Measurements from ENCODE around the gene USP46.

USP46 gene

DNA sequence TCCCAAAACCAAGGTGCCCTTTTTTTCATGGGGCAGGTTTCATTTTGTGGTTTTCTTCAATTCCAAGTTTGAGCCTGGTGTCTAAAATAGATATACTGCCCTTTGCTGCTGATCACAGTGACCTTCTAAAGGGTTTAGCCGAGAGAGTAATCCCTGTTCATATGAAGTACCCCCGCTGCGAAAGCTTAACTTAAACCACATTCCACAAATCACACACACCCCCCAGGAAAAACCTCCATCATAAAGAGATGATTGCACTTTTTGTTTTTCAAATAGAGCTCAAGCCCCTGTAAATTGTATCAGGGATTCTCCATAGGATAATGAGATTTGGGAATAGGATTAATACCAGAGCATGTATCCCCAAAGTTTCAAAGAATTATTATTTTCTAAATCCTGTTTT, 90.8 kb downstream of the USP46 start:
- no peak for DNase-seq

DNA sequence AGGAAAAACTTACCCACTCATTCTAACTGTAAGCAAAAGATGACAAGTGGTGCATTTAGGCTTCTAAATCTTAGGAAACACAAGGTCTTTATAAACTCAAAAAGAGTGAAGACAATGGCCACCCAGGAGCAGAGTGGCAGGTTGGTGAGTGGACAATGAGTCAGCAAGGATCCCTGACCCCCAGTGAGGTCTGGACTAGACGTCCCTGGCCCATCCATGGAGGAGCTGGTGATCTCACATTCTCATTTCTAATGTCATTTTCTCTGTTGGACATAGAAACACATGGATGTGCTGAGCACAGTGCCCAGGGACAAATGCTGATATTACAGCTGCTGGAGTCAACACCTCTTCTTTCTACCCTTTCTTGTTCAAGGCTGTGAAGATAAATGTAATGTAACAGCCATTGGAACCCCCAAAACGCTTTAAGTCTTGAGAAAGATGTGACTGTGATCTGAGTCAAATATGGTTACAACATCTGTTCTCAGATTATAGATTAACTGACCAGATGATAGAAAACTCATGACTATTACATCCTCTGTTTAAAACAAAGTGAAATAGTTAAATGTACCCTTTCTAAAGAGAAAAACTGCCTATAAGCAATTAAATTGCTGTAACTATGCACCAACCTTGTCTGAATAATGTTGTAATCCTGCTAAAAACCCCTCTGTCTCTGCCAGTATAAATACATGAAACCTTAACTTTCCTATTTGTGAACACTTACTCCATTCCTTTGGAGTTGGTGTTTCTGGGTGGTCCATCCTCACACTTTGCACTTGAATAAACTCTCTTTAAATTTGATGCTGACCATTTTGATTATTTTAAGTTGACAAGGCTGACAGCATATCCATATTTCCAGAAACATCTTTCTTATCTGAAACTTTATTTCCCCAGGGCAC, 92.7 kb downstream of the USP46 start:
- no peak for DNase-seq

DNA sequence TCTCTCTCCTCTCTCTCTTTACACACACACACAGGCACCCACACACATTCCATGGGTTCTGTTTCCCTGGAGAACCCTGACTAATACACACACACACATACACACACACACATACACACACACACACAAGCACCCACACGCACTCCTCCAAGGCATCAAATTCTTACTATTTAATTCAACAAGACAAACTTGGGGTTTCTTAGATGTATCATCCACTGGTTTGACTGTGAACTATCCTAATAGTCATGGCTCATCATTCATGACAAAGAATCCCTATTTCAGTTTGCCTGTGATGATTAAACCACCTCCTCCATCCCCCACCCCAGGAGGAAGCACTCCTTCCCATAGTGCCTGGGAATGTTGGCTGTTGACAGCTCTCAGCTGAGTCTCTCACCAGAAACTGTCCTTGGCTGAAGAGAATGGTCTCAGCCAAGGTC, 98.2 kb downstream of the USP46 start:
- DNase-seq: peak; percentile 62

DNA sequence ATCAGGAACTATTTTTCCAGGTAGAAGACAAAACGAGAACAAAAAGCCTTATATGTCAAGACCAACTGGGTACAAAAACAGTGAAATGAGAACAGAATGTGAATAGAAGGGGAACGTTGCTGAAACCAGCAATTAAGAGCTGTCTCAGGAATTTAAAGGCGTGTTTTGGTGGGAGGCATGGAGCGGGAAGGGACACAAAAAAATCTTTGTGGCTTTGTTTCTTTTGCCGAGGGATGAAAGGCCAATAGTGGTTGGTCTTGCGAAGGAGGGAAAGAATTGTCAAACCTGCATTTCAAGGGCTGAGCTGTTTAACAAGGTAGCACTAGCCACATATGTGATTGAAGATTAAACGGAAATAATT, 103.8 kb downstream of the USP46 start:
- DNase-seq: no peak

DNA sequence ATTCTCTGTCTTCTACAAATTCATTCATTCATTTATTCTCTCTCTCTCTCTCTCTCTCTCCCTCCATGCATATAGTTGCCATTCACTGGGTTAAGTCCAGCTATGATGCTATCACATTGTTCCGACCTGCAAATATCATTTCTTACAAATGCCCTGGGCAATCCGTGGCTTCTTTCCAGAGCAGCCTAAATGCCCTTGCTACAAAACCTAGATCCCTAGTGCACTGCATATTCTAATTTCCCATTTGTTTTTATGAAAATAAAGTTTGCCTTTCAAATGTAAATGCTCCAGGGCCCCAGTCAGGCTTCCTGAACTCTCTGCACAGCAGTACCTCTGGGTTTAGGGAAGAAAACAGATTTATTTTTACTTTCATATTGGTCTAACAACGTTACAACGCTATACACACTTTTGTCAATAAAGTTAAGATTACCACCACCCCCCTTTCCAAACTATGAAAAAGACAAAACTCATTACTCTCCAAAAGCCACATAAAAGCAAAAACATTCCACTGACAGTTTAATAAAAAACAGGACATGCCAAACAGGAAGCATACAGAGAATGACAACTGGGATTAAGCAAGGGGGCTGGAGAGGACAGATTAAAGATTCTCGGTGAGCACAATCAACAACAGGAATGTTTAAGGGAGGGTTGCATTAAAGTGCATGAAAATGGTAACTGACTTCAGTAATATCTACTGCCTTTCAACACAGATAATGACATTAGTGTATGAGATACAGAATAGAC, 104.3 kb downstream of the USP46 start:
- peak; percentile 18 for DNase-seq

DNA sequence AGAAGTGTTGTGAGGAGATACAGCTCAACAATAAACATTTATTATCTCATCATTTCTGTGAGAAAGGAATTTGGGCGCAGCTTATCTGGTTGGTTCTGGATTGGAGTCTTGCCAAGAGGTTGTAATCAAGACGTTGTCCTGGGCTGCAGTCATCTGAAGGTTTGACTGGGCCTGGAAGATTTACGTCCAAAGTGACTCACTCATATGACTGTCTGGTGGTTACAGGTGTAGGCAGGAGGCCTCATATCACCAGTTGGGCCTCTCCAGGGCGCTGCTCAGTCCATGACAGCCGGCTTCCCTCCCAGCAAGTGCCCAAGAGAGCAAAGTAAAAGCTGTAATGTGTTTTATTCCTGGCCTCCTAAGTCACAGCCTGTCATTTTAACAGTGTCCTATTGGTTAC, 106.3 kb downstream of the USP46 start:
- DNase-seq: no peak

DNA sequence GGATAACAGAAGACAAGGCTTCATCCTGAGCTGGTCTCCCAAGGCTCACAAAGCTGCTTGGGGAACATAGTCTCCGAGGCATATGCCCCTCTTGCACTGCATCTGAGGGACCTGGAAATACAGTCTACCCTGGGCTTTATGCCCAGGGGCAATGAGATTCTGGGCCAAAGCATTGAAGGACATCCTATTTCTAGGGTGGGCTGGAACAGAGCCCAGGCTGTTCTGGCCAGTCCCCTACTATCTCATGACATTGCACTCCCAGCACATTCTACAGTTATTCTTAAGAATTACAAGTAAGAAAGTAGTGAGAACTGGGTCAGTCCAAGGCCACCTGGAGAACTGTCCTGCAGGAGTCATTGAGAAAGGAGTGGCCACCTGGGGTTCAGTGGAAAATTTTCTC, 107.6 kb downstream of the USP46 start:
- DNase-seq: no peak

DNA sequence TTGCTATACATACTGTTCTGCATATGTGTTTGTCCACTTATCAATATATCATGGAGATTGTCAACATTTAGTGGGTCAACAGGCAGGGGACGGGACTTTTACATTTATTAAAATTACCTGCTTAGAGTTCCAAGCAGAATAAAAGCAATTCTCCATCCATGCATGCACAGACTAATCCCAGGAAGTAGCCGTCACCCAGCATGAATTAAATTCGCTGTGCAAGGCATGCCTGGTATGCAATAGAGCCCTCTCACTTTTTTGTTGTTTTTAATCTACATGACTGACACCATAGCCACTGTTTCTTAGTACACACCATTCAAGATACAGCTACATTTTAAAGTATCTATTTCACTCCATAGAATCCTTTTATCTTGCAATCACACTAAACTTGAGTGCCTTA, 108.9 kb downstream of the USP46 start:
- no peak for DNase-seq

DNA sequence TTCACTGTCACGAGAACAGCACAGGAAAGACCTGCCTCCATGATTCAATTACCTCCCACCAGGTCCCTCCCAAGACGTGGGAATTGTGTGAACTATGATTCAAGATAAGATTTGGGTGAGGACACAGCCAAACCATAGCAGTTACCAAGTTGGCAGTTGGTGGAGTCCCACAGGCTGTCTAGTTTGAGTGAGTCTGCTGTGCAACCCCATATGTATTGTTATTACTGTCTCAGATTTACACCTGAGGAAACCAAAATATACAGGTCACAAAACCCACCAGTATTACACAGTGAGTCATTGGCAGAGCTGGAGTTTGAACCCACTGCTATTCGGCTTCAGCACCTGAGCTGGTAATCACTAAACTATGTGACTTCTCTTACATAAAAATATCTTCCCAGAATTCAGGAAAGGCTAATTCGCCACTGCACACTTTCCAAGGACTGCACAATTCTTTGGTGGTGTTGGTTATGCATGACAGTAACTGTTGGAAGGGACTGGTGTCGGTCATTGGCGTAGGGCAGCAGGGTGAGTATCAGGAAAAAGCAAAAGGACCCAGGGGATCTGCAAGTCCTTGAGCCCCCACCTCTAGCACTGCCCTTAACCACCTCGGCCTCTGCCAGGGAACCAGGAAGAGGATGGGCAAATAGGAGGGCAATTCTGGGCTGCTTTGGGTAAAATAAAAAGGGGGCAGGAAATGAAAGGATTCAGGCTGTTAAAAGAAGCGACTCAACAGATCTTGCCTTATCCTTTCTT, 110.1 kb downstream of the USP46 start:
- DNase-seq: no peak

DNA sequence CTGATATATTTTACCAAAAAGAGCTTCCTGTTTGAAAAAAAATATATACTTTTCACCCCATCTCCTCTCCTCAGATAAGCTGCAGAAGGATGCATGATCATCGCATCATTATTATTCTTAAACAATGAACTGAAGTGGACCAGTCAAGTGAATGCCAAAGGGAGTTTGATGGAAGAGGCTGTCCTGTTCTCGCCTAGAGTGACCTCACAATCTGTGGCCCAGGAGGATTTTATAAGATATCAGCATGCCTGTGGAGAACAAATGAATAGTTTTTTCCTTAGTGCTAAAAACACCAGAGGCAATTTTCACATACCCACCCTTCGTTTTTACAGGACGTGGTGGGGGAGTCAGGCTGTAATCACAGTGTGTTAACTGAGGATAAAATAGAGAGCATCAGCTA, 112.7 kb downstream of the USP46 start:
- no peak for DNase-seq

DNA sequence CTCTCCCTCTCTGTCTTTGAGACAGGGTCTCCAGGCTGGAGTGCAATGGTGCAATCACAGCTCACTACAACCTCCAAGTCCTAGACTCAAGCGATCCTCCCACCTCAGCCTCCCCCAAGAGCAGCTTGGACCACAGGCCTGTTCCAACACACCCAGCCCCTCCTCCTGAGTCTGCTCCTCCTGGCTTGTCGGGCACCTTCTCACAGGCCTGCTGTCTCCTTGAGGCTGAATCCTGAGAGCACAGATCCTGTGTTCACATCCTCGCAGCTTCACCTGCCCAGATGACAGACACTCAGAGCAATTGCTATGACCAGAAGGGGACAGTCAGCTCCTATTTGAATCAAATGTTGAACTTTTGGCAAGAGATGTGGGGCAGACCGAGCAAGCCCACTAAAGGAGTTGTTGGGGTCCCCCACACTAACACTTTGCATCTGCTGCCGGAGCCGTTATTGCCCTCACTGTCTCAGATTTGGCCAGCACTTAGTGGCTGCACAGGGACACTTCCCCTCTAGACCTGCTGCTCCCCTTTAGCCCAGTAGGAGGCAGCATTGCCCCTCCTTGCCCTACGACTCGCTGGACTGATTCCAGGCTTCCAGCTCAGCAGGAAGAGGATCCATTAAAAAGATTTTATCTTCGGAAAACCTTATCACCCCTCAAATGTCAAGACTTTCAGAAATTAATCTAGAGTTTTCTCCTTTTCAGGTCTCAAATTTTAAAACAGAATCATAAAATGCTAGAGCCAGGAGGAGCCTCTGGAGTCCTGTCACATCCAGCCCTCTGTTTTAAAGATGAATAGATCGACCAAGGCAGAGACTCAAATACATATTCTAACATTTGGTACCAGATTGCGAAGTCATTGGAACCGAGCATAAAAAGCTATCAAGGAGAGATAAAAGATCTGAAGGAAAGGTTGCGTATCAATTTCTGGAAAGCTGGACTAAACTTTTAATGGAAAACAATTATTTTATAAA, 113.7 kb downstream of the USP46 start:
- peak; percentile 70 for DNase-seq
